Measurements from ENCODE around the gene MREG.

- TF ChIP-seq CTCF (conservative IDR thresholded peaks at IDR 0.05) (no peak), ZFX (IDR thresholded peaks at IDR 0.05) (no peak)
Measured at GRCh38 chr2:215917953-215918620, 95.3 kb downstream of the MREG start.

Data from C4-2B (cell line).